ENCODE data around the gene IARS2.

Gene IARS2

GRCh38 chr1:220182656-220183055, 88.7 kb downstream of the IARS2 start:
- no peak overlapping the region for H2AFZ ChIP-seq (ENCODE audit: low read depth, low read length)
- no peak overlapping the region for H3K27ac ChIP-seq (ENCODE audit: low read length)
- H3K4me2 ChIP-seq (ENCODE audit: low read length): no peak overlapping the region
- peaks cover 53% of the 10 kb centered on the region for H3K36me3 ChIP-seq (replicated peaks; ENCODE audit: low read depth, low read length)
- H3K9ac ChIP-seq (ENCODE audit: low read length): no peak overlapping the region
- H3K9me3 ChIP-seq (ENCODE audit: insufficient read depth, low read length): no peaks in the 10 kb centered on the region
- no peaks in the 10 kb centered on the region for H4K20me1 ChIP-seq (ENCODE audit: insufficient read depth, low read length)
- H3K4me1 ChIP-seq (ENCODE audit: low read length): peaks cover 8% of the 10 kb centered on the region
- no peaks in the 10 kb centered on the region for H3K27me3 ChIP-seq (ENCODE audit: low read depth, low read length)
- TF ChIP-seq EZH2phosphoT487 (IDR thresholded peaks at IDR 0.05; ENCODE audit: low read depth) (no peak), CTCF (IDR thresholded peaks at IDR 0.05; ENCODE audit: low read depth, low read length) (no peak)
- peaks cover 8% of the 10 kb centered on the region; the same call in 1 of the 2 replicates for H3K79me2 ChIP-seq (ENCODE audit: low read length)
- H3K4me3 ChIP-seq (ENCODE audit: low read length): no peak overlapping the region

- no peak overlapping the region for H3K9ac ChIP-seq (ENCODE audit: low read length)
- no peaks in the 10 kb centered on the region for H3K79me2 ChIP-seq (ENCODE audit: low read length)
- TF ChIP-seq EZH2phosphoT487 (IDR thresholded peaks at IDR 0.05; ENCODE audit: low read depth): no peak
- no peak for TF ChIP-seq CTCF (IDR thresholded peaks at IDR 0.05; ENCODE audit: low read depth, low read length)
- H4K20me1 ChIP-seq (ENCODE audit: insufficient read depth, low read length): no peaks in the 10 kb centered on the region
- no peaks in the 10 kb centered on the region for H3K4me1 ChIP-seq (ENCODE audit: low read length)
- no peaks in the 10 kb centered on the region for H3K27me3 ChIP-seq (ENCODE audit: low read depth, low read length)
- no peak overlapping the region for H3K4me2 ChIP-seq (ENCODE audit: low read length)
- peaks cover 55% of the 10 kb centered on the region for H3K36me3 ChIP-seq (replicated peaks; ENCODE audit: low read depth, low read length)
- no peak overlapping the region for H3K4me3 ChIP-seq (ENCODE audit: low read length)
- no peak overlapping the region for H2AFZ ChIP-seq (ENCODE audit: low read depth, low read length)
- no peaks in the 10 kb centered on the region for H3K9me3 ChIP-seq (ENCODE audit: insufficient read depth, low read length)
- no peak overlapping the region for H3K27ac ChIP-seq (ENCODE audit: low read length)
These were observed 90.6 kb downstream of the IARS2 start for GRCh38 chr1:220184506-220184905.

GRCh38 chr1:220186752-220187151, 92.8 kb downstream of the IARS2 start:
- TF ChIP-seq CTCF (IDR thresholded peaks at IDR 0.05; ENCODE audit: low read depth, low read length) (no peak), EZH2phosphoT487 (IDR thresholded peaks at IDR 0.05; ENCODE audit: low read depth) (no peak)
- no peaks in the 10 kb centered on the region for H4K20me1 ChIP-seq (ENCODE audit: insufficient read depth, low read length)
- H3K4me1 ChIP-seq (ENCODE audit: low read length): no peaks in the 10 kb centered on the region
- peaks cover 54% of the 10 kb centered on the region for H3K36me3 ChIP-seq (replicated peaks; ENCODE audit: low read depth, low read length)
- H3K27ac ChIP-seq (ENCODE audit: low read length): no peak overlapping the region
- H3K9ac ChIP-seq (ENCODE audit: low read length): no peak overlapping the region
- no peaks in the 10 kb centered on the region for H3K27me3 ChIP-seq (ENCODE audit: low read depth, low read length)
- no peak overlapping the region for H3K4me2 ChIP-seq (ENCODE audit: low read length)
- no peaks in the 10 kb centered on the region for H3K9me3 ChIP-seq (ENCODE audit: insufficient read depth, low read length)
- H2AFZ ChIP-seq (ENCODE audit: low read depth, low read length): no peak overlapping the region
- no peaks in the 10 kb centered on the region for H3K79me2 ChIP-seq (ENCODE audit: low read length)
- no peak overlapping the region for H3K4me3 ChIP-seq (ENCODE audit: low read length)

- TF ChIP-seq EZH2phosphoT487 (IDR thresholded peaks at IDR 0.05; ENCODE audit: low read depth) (no peak), CTCF (IDR thresholded peaks at IDR 0.05; ENCODE audit: low read depth, low read length) (no peak)
- no peaks in the 10 kb centered on the region for H4K20me1 ChIP-seq (ENCODE audit: insufficient read depth, low read length)
- H3K9me3 ChIP-seq (ENCODE audit: insufficient read depth, low read length): no peaks in the 10 kb centered on the region
- H2AFZ ChIP-seq (ENCODE audit: low read depth, low read length): no peak overlapping the region
- no peak overlapping the region for H3K4me2 ChIP-seq (ENCODE audit: low read length)
- H3K4me3 ChIP-seq (ENCODE audit: low read length): no peak overlapping the region
- H3K27me3 ChIP-seq (ENCODE audit: low read depth, low read length): no peaks in the 10 kb centered on the region
- H3K27ac ChIP-seq (ENCODE audit: low read length): no peak overlapping the region
- no peaks in the 10 kb centered on the region for H3K4me1 ChIP-seq (ENCODE audit: low read length)
- no peaks in the 10 kb centered on the region for H3K79me2 ChIP-seq (ENCODE audit: low read length)
- H3K36me3 ChIP-seq (replicated peaks; ENCODE audit: low read depth, low read length): peaks cover 60% of the 10 kb centered on the region
- no peak overlapping the region for H3K9ac ChIP-seq (ENCODE audit: low read length)
These were observed 94.6 kb downstream of the IARS2 start for GRCh38 chr1:220188538-220188937.
